ENCODE measurements around the gene C6orf52.

- TF ChIP-seq CTCF (IDR thresholded peaks at IDR 0.05) (no peak), EZH2 (IDR thresholded peaks at IDR 0.05) (no peak), EZH2phosphoT487 (IDR thresholded peaks at IDR 0.05) (no peak)
These were observed 1.4 kb downstream of the C6orf52 start for GRCh38 chr6:10692965-10693538.

All from neural progenitor cell (in vitro differentiated cells).